ENCODE data around the gene RUNX2.

- TF ChIP-seq CTCF (IDR thresholded peaks at IDR 0.05) (no peak), SIN3A (IDR thresholded peaks at IDR 0.05; ENCODE audit: borderline replicate concordance, insufficient read depth, low read depth, low read length) (no peak), REST (IDR thresholded peaks at IDR 0.05; ENCODE audit: insufficient read depth in 1 of 2, low read depth in 2 of 2, low read length in 1 of 2) (no peak)
These were observed 371.5 kb downstream of the RUNX2 start for GRCh38 chr6:45699663-45700062.
